Gastrocnemius medialis (tissue), 4 donors: ENCODE data around the gene FLVCR1.

ENCODE experiments used
- POLR2A ChIP-seq, 2 donors: fragments of 450-650 bp; IDR thresholded peaks; one replicate each; pipeline ENCODE4 v1.6.1; 2017; ENCODE audit warnings: antibody characterized with exemption in 2 of 2, mild to moderate bottlenecking in 2 of 2, moderate library complexity in 2 of 2
- TF ChIP-seq, protein P1 (sequence below), 5 experiments: fragments of 450-650 bp in 3 of 5; fragments of 200-600 bp in 2 of 5; sonication (generic) in 2 of 5; IDR thresholded peaks in 4 of 5; conservative IDR thresholded peaks in 1 of 5; 1 replicate in 4 of 5; 2 replicates in 1 of 5; pipeline ENCODE4 v1.5.1; 2016 to 2019; ENCODE audit warnings: antibody characterized with exemption in 5 of 5, mild to moderate bottlenecking in 3 of 5, moderate library complexity in 3 of 5

DNA sequence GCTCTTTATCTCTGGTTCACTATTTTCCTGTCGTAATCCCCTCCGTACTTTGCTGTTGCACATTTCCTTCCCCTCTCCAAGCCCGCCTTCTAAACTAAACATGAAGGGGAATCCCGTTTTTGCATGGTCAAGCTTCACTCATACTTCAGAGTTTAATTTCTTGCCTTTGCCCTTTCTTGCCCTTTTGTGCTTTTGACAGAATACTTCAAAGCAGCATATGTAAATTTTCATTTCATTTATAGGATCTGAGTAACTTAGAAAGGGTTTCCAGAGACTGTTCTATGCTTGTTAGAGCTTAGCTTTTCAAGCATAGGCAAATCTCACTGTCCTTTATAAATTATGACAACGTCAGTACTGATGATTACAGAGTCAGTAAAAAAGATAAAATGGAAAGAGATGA, 38.3 kb upstream of the FLVCR1 start:
- TF ChIP-seq, protein P1, sequence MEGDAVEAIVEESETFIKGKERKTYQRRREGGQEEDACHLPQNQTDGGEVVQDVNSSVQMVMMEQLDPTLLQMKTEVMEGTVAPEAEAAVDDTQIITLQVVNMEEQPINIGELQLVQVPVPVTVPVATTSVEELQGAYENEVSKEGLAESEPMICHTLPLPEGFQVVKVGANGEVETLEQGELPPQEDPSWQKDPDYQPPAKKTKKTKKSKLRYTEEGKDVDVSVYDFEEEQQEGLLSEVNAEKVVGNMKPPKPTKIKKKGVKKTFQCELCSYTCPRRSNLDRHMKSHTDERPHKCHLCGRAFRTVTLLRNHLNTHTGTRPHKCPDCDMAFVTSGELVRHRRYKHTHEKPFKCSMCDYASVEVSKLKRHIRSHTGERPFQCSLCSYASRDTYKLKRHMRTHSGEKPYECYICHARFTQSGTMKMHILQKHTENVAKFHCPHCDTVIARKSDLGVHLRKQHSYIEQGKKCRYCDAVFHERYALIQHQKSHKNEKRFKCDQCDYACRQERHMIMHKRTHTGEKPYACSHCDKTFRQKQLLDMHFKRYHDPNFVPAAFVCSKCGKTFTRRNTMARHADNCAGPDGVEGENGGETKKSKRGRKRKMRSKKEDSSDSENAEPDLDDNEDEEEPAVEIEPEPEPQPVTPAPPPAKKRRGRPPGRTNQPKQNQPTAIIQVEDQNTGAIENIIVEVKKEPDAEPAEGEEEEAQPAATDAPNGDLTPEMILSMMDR (IDR thresholded peaks at IDR 0.05 in 4 of 5, conservative IDR thresholded peaks at IDR 0.05 in 1 of 5): no peak
- TF ChIP-seq POLR2A (IDR thresholded peaks at IDR 0.05): no peak
